A549 (cell line): ENCODE data around the gene PAFAH2. TPM values are rescaled to one million over a fixed set of nuclear protein-coding genes. Genes with fewer than 3 reads are reported as not detected.
A peak's percentile ranks its signal among the peaks of the same experiment; 100 is the strongest.

Experiments used
- CBX8 ChIP-seq: fragments of 200-600 bp; sonication (generic); IDR thresholded peaks from 2 replicates; pipeline ENCODE4 v1.6.1; 2016
- EHMT2 ChIP-seq: fragments of 200-600 bp; sonication (generic); IDR thresholded peaks from 2 replicates; pipeline ENCODE4 v1.6.1; 2016; ENCODE audit warnings: antibody characterized with exemption, low read depth, mild to moderate bottlenecking, moderate library complexity
- ELK1 ChIP-seq: fragments of 150-350 bp; IDR thresholded peaks from 2 replicates; pipeline ENCODE4 v1.6.1; 2014; ENCODE audit warnings: low read depth, mild to moderate bottlenecking, low read length
- FOSB ChIP-seq: fragments of 250-450 bp; sonication (Bioruptor Pico); IDR thresholded peaks from 2 replicates; pipeline ENCODE4 v1.5.0; 2020; ENCODE audit warnings: mild to moderate bottlenecking, moderate library complexity
- FOSL2 ChIP-seq, 2 experiments: fragments of 450-650 bp in 1 of 2; fragments of >200 bp in 1 of 2; sonication (Bioruptor Twin) in 1 of 2; formaldehyde crosslinking; IDR thresholded peaks; 2 replicates each; pipeline versions ENCODE4 v1.5.0 to v1.6.1; 2016 to 2020; ENCODE audit warnings: mild to moderate bottlenecking in 1 of 2, moderate library complexity in 1 of 2
- FOXS1 ChIP-seq: fragments of 250-450 bp; sonication (Bioruptor Pico); IDR thresholded peaks from 2 replicates; pipeline ENCODE4 v1.5.0; 2020; ENCODE audit warnings: mild to moderate bottlenecking, moderate library complexity
- GATA3 ChIP-seq: IDR thresholded peaks from 2 replicates; pipeline ENCODE4 v1.6.1; 2012; ENCODE audit warnings: borderline replicate concordance
- HMGXB4 ChIP-seq: fragments of 250-450 bp; sonication (Bioruptor Pico); IDR thresholded peaks from 2 replicates; pipeline ENCODE4 v1.5.0; 2021; ENCODE audit warnings: mild to moderate bottlenecking, moderate library complexity, borderline replicate concordance
- HOXA7 ChIP-seq: fragments of 250-450 bp; sonication (Bioruptor Pico); IDR thresholded peaks from 2 replicates; pipeline ENCODE4 v1.5.0; 2020; ENCODE audit warnings: mild to moderate bottlenecking, moderate library complexity
- MYC ChIP-seq: IDR thresholded peaks from 2 replicates; pipeline ENCODE4 v1.6.1; 2012; ENCODE audit warnings: mild to moderate bottlenecking, inconsistent platforms, low read length, improper control_type of control experiment, borderline replicate concordance
- NPAS2 ChIP-seq: fragments of 250-450 bp; sonication (Bioruptor Pico); IDR thresholded peaks from 2 replicates; pipeline ENCODE4 v1.8.0; 2022; ENCODE audit warnings: mild to moderate bottlenecking, moderate library complexity, borderline replicate concordance
- NR3C1 ChIP-seq: fragments of >200 bp; sonication (Bioruptor Twin); formaldehyde crosslinking; IDR thresholded peaks from 3 replicates; pipeline ENCODE4 v1.6.1; 2017
- POLR2A ChIP-seq: IDR thresholded peaks from 2 replicates; pipeline ENCODE4 v1.6.1; 2012; ENCODE audit warnings: mild to moderate bottlenecking, low read length
- RAD21 ChIP-seq, 2 experiments: fragments of >200 bp in 1 of 2; sonication (Bioruptor Twin) in 1 of 2; formaldehyde crosslinking in 1 of 2; IDR thresholded peaks in 1 of 2; conservative IDR thresholded peaks in 1 of 2; 2 replicates in 1 of 2; 3 replicates in 1 of 2; pipeline ENCODE4 v1.6.1; 2012 to 2018; ENCODE audit warnings: inconsistent platforms in 1 of 2
- RCOR1 ChIP-seq: fragments of 150-350 bp; IDR thresholded peaks from 2 replicates; pipeline ENCODE4 v1.6.1; 2014; ENCODE audit warnings: antibody characterized with exemption, low read length, low read depth
- REST ChIP-seq: fragments of 200-600 bp; sonication (generic); IDR thresholded peaks from 2 replicates; pipeline ENCODE4 v1.6.1; 2016; ENCODE audit warnings: antibody characterized with exemption, mild to moderate bottlenecking, moderate library complexity
- RFX5 ChIP-seq: fragments of 450-650 bp; IDR thresholded peaks from 2 replicates; pipeline ENCODE4 v1.7.1; 2014; ENCODE audit warnings: antibody characterized with exemption, mild to moderate bottlenecking, moderate library complexity
- SMC3 ChIP-seq: fragments of >200 bp; sonication (Bioruptor Twin); formaldehyde crosslinking; IDR thresholded peaks from 3 replicates; pipeline ENCODE4 v1.6.1; 2018; ENCODE audit warnings: inconsistent platforms
- SREBF2 ChIP-seq: fragments of 450-650 bp; IDR thresholded peaks from 2 replicates; pipeline ENCODE4 v1.6.1; 2014; ENCODE audit warnings: mild to moderate bottlenecking, moderate library complexity
- ZFP36 ChIP-seq: fragments of 450-650 bp; IDR thresholded peaks from 2 replicates; pipeline ENCODE4 v1.6.1; 2014; ENCODE audit warnings: borderline replicate concordance; ENCODE audit not compliant: partially characterized antibody
- ZSCAN20 ChIP-seq: fragments of 250-450 bp; sonication (Bioruptor Pico); IDR thresholded peaks from 2 replicates; pipeline ENCODE4 v1.8.0; 2022; ENCODE audit warnings: mild to moderate bottlenecking, moderate library complexity
- polyA plus RNA-seq, 4 experiments: library from polyadenylated mRNA; depleted of rRNA in 3 of 4; stranded (reverse); fragments of >200 nt; fragmentation: RNase III in 1 of 4; extraction: RNeasy Plus Mini Kit Qiagen cat#74134 plus additional on column Dnase treatment in 1 of 4; gene quantifications; 2 replicates in 3 of 4; 3 replicates in 1 of 4; pipeline ENCODE4 v1.2.3, GENCODE V29; 2011 to 2017
- TF ChIP-seq, protein P1 (sequence below): fragments of >200 bp; sonication (Bioruptor Twin); formaldehyde crosslinking; IDR thresholded peaks from 3 replicates; pipeline ENCODE4 v1.6.1; 2016
- TF ChIP-seq, protein P2 (sequence below): fragments of 250-450 bp; sonication (Bioruptor Pico); IDR thresholded peaks from 2 replicates; pipeline ENCODE4 v1.5.0; 2020; ENCODE audit warnings: low read depth, mild to moderate bottlenecking, moderate library complexity
- TF ChIP-seq, protein P3 (sequence below): fragments of >200 bp; sonication (Bioruptor Twin); formaldehyde crosslinking; IDR thresholded peaks from 2 replicates; pipeline ENCODE4 v1.6.1; 2016

PAFAH2 gene
- polyA plus RNA-seq, 2 of the 4 experiments (the other 2 are of a cell fraction): 6.3 to 13.7 TPM

DNA sequence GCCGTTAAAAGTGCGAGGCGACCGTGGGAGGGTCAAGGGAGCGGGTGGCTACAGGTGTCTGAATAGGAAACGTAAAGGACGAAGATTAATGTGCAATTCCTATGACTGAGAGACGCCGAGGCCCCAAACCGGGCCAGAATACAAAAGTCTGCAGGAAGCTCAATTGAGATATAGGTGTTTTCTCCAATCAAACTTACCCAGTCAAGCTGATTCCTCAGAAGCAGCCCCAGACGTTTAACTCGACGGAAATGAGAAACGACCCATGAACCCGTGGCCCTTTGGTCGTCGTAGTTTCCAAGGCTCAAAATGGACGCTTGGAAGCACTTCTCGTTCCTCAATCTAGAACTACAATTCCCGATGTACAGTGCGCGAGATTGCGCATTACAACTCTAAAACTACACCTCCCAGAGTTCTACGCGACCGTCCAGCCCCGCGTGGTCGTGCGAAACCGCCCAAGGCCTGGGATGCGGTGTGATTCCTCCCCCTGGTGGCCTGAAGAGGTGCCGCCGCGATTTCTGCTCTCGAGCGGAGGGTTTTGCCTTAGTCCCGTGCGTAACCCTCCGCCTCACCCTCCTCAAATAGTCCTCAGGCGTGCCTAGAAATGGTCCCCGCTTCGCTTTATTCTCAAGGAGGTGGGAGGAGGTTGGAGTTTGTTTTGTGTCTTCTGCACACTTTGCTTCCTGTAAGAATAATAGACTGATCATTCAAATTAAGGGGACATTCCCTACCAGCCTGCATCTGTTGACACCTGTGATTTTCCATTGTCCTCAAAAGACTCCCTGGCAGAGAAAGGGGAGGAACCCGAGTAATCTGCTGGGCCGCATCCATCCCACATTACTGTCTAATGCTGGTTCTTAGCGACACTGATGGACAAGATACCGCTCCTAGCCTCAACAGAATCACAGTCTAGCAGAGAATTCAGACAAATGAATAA is at the start of gene PAFAH2 (continued):
- TF ChIP-seq REST: peak; percentile 27; the same call in 1 of the 2 replicates
- TF ChIP-seq RAD21 (conservative IDR thresholded peaks at IDR 0.05 in 1 of 2, IDR thresholded peaks at IDR 0.05 in 1 of 2): peak; percentile 92 to 94
- TF ChIP-seq MYC: peak; percentile 96
- TF ChIP-seq, protein P1, sequence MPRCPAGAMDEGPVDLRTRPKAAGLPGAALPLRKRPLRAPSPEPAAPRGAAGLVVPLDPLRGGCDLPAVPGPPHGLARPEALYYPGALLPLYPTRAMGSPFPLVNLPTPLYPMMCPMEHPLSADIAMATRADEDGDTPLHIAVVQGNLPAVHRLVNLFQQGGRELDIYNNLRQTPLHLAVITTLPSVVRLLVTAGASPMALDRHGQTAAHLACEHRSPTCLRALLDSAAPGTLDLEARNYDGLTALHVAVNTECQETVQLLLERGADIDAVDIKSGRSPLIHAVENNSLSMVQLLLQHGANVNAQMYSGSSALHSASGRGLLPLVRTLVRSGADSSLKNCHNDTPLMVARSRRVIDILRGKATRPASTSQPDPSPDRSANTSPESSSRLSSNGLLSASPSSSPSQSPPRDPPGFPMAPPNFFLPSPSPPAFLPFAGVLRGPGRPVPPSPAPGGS: no peak
- no peak for TF ChIP-seq NR3C1
- TF ChIP-seq, protein P2, sequence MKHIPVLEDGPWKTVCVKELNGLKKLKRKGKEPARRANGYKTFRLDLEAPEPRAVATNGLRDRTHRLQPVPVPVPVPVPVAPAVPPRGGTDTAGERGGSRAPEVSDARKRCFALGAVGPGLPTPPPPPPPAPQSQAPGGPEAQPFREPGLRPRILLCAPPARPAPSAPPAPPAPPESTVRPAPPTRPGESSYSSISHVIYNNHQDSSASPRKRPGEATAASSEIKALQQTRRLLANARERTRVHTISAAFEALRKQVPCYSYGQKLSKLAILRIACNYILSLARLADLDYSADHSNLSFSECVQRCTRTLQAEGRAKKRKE (CRISPR knock-in tag): no peak
- peak; percentile 50; the same call in 1 of the 2 replicates for TF ChIP-seq HMGXB4 (CRISPR knock-in tag)
- TF ChIP-seq CBX8: no peak
- peak; percentile 96 for TF ChIP-seq SMC3
- no peak for TF ChIP-seq SREBF2
- TF ChIP-seq GATA3: no peak
- no peak for TF ChIP-seq FOSL2 (IDR thresholded peaks at IDR 0.05)
- TF ChIP-seq FOSL2 (CRISPR knock-in tag; IDR thresholded peaks at IDR 0.05): peak; percentile 19; the same call in 1 of the 2 replicates
- no peak for TF ChIP-seq FOSB (CRISPR knock-in tag)
- TF ChIP-seq ZSCAN20: no peak
- no peak for TF ChIP-seq NPAS2 (CRISPR knock-in tag)
- TF ChIP-seq RCOR1: no peak
- TF ChIP-seq FOXS1 (CRISPR knock-in tag): no peak
- no peak for TF ChIP-seq RFX5
- TF ChIP-seq, protein P3, sequence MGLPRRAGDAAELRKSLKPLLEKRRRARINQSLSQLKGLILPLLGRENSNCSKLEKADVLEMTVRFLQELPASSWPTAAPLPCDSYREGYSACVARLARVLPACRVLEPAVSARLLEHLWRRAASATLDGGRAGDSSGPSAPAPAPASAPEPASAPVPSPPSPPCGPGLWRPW: no peak
- TF ChIP-seq ZFP36: no peak
- TF ChIP-seq ELK1: no peak
- TF ChIP-seq HOXA7 (CRISPR knock-in tag): no peak
- peak; percentile 11; the same call in 1 of the 2 replicates for TF ChIP-seq POLR2A
- no peak for TF ChIP-seq EHMT2
- TF ChIP-seq, all 56 proteins: peak for 17
